Stimulated activated CD8-positive, alpha-beta memory T cell treated with anti-CD3 and anti-CD28 coated beads, Interleukin-4, amount 100 ng/mL, for 1 hour (primary cell): ENCODE data around the gene PPP2R2D.
A peak's percentile ranks its signal among the peaks of the same experiment; 100 is the strongest.
"Not testable (repeated sequence)": the region's sequence is repeated elsewhere in the genome, so short reads cannot be mapped to it uniquely, and the experiment has no call there.

Source experiments
- DNase-seq, 2 donors: peaks; one replicate each; pipeline ENCODE4 v3.0.0-alpha.2; 2020; ENCODE audit warnings: low read depth in 2 of 2, low spot score in 1 of 2

PPP2R2D gene

DNA sequence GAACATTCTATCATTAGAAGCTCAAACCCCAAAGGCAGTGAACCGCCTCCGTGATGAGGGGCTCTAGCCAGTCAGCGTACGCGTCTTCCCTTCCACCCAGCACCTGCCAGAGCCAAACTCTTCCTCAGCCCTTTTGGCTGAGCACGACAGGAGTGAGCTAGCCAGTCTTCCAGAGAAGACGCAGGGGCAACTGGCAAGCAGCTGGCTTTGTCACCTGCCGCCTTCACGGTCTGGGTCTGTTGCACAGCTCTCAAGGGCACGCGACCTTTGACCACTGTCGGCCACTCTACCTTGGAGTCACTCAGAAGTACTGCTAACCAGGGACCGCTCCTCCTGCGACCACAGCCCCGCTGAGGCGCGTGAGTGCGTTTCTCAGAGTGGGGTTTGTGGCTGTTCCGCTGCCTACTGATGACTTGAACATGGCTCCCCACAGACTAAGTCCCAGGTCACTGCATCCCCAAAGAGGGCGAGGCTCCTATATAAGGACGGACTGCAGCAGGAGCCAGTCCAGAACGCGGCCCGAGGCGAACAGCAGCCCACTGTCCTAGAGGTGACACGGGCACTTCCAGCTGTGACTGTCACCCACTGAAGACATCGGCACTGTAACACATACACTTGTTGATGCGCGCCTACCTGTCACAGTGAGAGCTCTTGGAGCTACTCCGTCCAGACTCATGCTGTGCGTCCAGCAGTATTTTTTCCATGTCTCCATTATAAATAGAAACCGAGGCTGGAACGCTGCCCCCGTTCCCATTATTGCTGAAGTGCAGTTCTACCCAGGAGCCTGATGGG lies 72.5 kb downstream of the PPP2R2D start:
- no peak for DNase-seq

DNA sequence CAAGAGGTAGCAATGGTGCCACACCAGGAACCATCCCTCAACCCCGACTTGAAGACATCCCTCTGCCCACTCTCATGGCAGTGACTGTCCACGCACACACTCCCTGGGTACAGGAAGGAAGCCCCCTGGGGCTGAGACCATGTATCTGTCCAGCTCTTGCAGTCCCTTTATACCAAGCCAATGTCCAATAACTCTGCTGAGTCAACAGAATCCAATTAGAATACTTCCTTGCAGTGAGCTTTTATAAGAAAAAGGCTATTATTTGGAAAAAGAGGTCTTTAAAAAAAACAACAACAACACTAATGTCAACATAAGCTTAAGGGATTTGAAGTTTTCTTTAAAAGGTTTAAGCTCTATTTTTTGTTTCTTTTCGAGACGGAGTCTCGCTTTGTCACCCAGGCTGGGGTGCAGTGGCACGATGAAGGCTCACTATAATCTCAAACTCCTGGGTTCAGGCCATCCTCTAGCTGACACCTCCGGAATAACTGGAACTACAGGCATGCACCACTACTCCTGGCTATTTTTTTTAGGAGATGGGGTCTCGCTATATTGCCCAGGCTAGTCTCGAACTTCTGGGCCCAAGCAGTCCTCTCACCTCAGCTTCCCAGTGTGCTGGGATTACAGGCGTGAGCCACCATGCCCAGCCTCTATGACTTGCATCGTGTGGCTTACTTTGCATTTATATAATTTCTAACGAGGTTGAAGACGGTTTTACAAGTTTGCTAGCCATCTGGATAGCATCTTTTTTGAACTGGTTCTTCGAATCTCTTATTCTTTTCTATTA lies 73.4 kb downstream of the PPP2R2D start:
- no peak for DNase-seq

DNA sequence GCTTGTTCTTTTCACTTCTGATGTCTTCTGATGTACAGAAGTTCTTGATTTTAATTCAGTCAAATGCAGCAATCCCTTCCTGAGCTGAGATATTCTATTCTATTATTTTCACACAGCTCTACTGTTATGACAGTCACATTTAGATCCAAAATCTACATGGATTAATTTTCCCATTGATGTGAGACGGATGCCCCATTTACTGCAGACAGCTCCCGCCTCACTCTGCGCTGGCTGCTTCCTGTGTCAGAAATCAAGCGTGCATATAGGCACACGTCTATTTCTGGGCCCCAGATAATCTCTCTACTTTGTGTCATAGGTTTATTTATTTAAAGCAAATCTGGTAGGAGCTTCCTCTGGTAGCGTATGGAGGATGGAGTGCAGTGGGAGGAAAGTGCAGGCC lies 74.2 kb downstream of the PPP2R2D start:
- no peak for DNase-seq

DNA sequence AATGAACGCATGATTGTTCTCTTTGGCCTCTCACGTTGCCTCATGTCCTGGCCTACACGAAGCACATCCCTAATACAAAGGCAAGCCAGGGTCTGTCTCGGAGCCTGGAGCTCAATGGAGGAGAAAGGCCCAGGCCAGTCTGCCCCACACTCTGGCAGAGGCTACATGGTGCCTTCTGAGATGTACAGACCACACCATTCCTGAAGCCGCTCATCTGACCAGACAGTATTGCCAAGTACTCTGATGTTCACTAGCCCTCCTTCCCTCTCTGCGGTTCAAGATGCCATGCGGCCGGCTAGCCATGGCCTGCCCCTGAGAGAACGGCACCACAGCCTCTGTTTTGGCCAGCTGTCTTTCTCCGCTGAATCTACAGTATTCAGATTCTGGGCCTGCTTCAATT lies 75.0 kb downstream of the PPP2R2D start:
- DNase-seq, result no peak

DNA sequence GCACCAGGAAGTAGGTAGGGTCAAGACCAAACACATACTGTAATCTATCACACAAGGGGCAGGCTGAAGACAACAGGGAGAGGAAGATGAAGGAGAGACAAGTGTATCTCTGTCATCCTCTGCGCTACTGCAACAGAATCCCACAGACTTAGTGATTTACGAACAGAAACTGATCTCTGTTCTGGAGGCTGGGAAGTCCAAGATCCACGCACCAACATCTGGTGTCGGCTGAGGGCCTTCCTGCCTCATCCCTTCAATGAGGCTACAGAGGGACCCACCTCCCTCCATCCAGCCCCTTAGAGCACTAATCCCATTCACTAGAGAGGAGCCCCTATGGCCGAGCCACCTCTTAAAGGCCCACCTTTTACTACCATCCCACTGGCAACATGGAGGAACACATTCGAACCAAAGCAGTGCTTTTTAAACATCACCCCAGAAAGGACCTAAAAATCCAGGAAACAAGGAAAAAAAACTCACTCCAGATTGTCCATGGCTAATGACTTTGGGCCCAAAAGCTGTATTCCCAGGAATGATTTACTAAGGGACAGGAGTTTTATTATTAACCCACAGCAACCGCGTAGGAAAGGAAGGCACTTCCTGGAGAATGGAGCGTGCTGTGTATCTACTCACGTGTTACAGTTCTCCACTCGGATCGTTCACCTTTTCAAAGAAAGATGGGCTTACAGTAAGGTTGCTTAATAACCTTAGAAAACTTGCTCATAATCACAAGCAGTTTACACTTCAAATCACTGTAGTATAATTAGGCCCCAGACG lies 76.7 kb downstream of the PPP2R2D start:
- no peak for DNase-seq

DNA sequence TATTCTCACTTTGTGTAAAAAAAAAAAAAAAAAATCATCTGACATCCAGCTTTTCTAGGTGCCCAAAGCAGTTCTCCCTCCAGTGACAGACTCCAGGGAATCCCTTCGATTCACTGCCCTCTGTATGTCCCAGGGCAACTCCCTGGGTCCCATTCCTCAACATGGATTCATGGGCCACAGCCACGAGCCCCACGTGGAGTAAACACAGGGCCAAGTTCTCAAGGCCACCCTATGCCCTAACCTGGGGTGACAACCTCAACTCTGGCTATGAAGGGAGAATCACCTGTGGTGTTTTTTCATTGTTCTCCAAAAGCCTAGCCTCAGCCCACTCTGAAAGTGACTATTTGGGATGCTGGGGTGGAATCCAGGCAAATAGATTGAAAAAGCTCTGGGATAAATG lies 77.6 kb downstream of the PPP2R2D start:
- DNase-seq, result no peak

DNA sequence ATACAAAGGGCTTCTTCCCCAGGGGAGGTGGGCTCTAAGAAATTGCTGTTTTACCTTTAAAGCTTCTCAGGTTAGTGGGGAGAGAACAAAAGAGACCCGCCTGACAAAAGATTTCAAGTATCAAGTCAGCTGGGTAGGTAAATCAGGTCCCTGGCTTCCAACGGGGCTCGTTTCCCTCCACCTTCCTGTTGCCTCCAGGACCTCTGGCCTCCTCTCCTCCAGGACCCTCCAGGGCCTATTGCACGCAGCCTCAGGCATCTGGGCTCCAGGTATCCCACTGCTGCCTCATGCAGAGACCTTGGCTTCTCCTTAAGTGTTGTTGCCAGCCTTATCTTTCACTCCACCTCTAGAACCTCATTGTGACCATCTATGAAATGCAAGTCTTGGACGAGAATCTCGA lies 78.0 kb downstream of the PPP2R2D start:
- DNase-seq, result no peak

DNA sequence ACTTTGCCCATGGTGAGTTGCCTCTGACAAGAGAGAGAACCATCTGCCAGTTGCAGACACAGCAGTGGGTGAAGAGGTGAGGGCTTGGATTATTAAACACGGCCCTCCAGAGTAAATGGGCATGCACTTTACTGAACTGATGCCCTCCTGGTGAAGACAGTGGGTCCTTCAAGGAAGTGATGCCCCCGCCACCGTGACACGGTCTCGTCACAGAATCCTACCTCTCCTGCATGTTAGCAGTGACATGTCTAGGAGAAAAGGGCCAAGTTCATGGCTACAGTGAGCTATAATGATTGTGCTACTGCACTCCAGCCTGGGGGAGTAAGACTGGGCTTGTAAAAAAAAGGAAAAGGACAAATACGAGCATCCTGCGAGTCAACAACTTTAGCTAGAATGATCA lies 78.5 kb downstream of the PPP2R2D start:
- no peak for DNase-seq

DNA sequence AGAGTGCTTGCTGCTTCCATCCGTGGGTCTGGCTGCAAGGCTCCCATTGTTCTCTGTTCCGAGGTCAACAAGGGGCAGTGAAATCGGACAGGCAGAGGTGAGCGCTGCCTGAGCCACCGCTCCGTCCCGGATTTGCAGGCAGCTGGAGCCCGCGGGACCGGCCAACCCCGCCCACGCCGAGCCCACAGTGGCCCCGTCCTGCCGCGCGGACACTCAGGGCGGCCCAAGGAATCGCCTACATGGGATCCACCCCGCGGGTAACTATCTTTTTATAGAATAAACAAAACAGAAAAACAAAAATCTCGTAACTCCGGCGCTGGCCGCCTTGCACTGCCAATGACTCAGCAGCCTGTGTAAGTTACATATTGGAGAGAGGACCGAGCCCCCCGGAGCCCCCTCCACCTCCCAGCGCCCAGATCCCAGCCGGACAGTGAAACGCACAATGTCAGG lies 79.0 kb downstream of the PPP2R2D start:
- no peak for DNase-seq

DNA sequence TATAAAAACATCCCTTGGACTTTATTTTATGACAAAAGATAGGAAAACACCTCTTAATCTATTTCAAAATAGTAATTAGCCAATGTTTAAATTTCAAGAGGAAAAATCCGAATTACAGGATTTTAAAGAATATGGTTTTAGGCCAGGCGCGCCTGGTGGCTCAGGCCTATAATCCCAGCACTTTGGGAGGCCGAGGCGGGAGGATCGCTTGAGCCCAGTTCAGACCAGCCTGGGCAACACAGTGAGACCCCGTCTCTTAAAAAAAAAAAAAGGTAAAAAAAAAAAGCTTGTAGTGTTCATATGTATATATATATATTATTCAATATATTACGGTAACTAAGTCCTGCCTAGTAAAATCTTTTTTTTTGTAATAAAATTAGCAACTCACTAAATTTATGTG lies 79.5 kb downstream of the PPP2R2D start:
- no peak for DNase-seq

DNA sequence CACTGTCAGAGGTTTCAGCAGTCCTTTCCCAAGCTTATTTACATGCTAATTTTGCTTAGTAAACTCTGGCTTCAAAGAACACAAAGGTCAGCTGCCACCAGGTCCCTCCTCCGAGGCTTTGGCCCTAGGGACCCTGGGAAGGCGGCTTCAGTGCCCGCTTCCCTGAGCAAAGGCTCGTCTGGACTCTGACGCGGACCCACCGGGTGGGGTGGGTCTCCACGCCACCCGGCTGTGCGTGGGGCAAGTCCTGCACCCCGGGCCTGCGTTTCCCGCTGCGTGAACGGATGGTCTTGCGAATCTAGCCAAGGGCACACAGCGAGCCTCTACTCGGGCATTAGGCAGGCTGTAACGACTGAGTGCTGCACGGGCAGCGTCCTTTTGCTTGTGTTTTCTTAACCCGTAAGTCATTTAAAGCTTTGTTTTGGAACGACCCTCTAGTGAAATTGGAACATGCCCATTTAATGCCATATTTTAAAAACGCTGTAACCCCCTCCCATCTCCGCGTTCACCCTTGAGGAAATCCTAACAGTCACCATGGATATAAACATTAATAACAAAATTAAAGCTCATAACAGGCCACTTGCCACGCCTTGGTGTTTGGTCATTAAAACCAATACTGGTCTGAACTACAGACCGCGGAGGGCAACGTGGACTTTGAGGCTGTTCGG lies 80.1 kb downstream of the PPP2R2D start:
- DNase-seq, result no peak

DNA sequence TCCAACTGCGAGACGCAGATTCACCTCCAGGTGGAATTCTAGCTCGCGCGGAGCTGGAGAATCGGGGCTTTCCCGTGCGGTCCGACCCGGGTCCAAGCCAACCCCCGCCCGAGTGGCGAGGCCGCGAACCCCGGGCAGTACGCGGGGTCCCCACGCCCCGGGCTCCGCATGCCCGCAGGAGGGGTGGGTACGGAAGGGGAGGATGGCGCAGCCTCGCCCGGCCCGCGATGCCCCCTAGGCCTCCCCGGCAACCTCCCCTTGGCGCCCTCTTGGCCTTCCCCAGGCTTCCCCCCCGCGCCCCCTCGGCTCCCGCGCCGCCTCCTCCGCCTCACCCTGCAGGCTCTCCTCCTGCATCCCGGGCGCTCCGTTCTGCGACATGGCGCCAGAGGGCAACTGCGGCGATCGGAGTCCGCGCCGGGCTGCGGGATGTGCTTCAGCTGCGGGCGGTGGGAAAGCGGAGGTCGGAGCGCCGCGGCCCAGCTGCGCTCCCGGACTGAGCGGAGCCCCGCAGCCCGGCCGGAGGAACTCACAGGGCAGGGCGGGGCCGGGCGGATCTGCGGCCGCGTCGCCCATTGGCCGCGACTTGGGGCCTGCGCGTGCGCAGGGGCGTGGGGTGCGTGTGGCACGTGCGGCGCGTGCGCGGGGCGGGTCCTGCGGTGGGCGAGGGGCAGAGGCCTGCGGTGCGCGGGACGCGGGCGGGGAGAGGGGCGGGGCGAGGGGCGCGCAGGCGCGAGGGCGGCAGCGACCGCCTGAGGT lies 80.8 kb downstream of the PPP2R2D start, which contains the start of gene BNIP3:
BNIP3 (minus strand) TSS at position 495 of the 756 bp plus-strand sequence; CDS start at position 378, 117 bp downstream.
- DNase-seq, result peak; percentile 86 to 87

DNA sequence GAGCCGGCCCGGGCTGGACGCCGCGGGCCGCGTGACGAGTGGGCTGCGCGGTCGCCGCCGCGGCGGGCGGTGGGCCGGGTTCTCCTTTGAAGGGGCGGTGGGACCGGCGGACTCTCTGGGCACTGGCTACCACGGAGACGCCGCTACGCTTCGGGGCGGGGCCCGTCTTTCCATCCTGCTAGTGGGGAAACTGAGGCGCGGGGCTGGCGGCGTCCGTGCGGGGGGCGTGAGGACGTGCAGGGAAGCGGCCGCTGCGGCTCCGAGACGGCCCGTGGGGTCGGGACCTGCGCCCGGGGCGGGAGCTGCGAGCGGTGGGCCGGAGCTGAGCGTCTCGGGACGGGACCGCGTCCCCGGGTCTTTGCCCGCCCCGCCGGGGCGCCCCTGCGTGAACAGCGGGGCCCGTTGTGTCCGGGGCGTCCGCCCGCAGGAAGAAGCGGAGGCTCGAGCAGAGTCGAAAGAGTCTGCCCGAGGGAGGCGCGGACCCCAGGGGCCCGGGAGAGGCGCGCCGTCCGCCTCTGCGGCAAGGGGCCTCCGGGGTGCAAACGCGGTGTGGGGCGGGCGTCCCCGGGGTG lies 81.5 kb downstream of the PPP2R2D start:
- no peak for DNase-seq

DNA sequence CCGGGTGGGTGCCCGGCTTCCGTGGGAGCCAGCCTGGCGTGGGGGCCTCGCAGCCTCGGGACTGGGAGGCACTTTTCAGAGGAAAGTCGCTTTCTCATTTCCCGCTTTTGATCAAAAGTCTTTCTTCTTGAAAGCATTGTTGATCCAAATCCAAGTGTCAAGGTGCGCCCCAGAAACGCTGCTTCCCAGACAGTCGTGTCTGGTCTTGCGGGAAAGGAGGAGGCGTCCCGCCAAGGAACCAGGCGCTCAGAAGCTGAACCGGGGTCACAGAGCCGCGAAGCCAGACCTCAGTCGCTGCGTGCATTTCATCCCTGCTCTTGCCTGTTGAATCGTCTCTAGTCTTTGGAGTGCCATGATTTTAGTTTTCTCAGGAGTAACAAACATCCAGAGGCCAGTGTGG lies 82.0 kb downstream of the PPP2R2D start:
- DNase-seq, result no peak

DNA sequence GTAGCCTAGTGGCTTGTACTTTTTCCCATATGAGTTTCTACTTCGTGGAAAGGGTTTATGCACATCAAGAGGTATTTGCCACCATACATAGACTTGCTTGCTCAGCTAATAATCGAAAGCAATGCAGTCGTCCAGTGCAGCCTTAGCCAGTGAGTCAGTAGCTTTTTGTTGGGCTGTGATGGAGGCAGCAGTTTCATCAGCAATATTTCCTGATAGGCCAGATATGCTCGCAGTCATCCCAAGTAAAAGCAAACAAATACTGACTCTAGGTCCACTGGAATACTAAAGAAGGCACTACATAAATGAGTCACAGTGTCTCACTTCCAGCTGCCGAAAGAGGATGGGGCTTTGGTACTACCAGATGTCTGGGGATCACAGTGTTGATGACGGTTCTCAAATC lies 83.0 kb downstream of the PPP2R2D start:
- DNase-seq, result no peak

DNA sequence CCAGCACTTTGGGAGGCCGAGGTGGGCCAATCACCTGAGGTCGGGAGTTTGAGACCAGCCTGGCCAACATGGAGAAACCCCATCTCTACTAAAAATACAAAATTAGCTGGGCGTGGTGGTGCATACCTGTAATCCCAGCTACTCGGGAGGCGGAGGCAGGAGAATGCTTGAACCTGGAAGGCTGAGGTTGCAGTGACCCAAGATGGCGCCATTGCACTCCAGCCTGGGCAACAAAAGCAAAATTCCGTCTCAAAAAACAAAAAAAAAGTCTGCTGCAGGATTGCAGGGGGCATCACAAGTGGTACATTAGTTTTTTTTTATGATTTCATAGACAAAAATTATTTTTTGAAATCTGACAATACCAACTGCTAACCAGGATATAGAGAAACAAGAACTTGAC lies 86.0 kb downstream of the PPP2R2D start:
- not testable (repeated sequence) for DNase-seq

DNA sequence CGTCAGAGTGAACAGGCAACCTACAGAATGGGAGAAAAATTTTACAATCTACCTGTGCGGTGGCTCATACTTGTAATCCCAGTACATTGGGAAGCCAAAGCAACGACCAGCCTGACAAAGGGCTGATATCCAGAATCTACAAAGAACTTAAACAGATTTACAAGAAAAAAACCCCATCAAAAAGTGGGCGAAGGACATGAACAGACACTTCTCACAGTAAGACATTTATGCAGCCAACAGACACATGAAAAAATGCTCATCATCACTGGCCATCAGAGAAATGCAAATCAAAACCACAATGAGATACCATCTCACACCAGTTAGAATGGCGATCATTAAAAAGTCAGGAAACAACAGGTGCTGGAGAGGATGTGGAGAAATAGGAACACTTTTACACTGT lies 86.5 kb downstream of the PPP2R2D start:
- not testable (repeated sequence) for DNase-seq

DNA sequence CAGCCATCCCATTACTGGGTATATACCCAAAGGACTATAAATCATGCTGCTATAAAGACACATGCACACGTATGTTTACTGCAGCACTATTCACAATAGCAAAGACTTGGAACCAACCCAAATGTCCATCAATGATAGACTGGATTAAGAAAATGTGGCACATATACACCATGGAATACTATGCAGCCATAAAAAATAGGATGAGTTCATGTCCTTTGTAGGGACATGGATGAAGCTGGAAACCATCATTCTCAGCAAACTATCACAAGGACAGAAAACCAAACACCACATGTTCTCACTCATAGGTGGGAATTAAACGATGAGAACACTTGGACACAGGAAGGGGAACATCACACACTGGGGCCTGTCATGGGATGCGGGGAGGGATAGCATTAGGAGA lies 87.0 kb downstream of the PPP2R2D start:
- not testable (repeated sequence) for DNase-seq

DNA sequence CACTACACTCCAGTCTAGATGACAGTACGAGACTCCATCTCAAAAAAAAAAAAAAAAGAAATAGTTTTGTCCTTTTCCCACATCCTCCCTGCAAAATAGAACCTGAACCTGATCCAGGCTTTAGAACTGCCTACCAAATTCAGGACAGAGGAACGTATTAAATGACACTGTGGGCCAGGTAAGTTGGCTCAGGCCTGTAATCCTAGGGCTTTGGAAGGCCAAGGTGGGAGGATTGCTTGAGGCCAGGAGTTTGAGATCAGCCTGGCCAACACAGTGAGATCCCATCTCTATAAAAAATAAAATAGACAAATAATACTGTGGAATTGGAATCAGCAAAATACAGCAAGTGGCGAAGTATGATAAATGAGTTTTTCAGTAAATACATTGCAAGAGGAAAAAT lies 90.9 kb downstream of the PPP2R2D start:
- no peak for DNase-seq

DNA sequence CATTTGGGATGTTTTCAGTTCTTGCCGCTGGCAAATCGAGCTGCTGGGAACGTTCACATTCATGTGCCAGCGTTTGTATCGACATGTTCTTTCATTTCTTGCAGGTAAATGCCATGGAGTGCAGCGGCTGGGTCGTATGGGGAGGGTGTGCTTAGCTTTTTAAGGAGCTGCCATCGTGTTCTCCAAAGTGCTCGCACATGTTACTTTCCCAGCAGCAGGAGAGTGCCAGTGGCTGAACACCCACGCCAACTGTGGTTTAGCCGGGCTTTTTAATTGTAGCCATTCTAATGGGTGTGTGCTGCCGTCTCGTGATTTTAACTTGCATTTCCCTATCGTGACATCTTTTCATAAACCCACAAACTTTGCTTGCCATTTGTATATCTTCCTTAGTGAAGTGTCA lies 92.5 kb downstream of the PPP2R2D start:
- no peak for DNase-seq
